GM18873 (cell line): Measurements from ENCODE around the gene DBR1.
"Not testable (repeated sequence)": the region's sequence is repeated elsewhere in the genome, so short reads cannot be mapped to it uniquely, and the experiment has no call there.

Experiments used
- ATAC-seq: cut with Tn5 transposase; IDR thresholded peaks from one replicate; pipeline ENCODE4 v1.9.1; 2021; ENCODE audit warnings: mild to moderate bottlenecking, moderate library complexity, moderate number of reproducible peaks; ENCODE audit not compliant: unreplicated experiment, low FRiP score

DBR1 gene

GRCh38 chr3:138187296-138188012 lies 12.7 kb upstream of the DBR1 start, which contains the start of gene ARMC8:
ARMC8 (plus strand) TSS chr3:138187301; CDS start chr3:138187555, 254 bp downstream.
- ATAC-seq: peak; percentile 52

- peak; percentile 81 for ATAC-seq
These were observed 12.1 kb upstream of the DBR1 start for GRCh38 chr3:138186803-138187295.

GRCh38 chr3:138186221-138186620 lies 11.5 kb upstream of the DBR1 start:
- no peak for ATAC-seq

- no peak for ATAC-seq
These were observed 10.3 kb upstream of the DBR1 start for GRCh38 chr3:138184994-138185393.

GRCh38 chr3:138180375-138181029 lies 5.8 kb upstream of the DBR1 start:
- no peak for ATAC-seq

- ATAC-seq: no peak
These were observed 826 bp downstream of the DBR1 start for GRCh38 chr3:138173769-138174420.

GRCh38 chr3:138172625-138173024 lies 2.1 kb downstream of the DBR1 start:
- ATAC-seq: no peak

GRCh38 chr3:138165061-138165460 lies 9.7 kb downstream of the DBR1 start:
- ATAC-seq: no peak

- ATAC-seq: no peak
These were observed 17.0 kb downstream of the DBR1 start for GRCh38 chr3:138157743-138158142.

GRCh38 chr3:138154534-138154933 lies 20.2 kb downstream of the DBR1 start:
- no peak for ATAC-seq

GRCh38 chr3:138148503-138148902 lies 26.2 kb downstream of the DBR1 start:
- ATAC-seq: no peak

GRCh38 chr3:138142181-138142580 lies 32.5 kb downstream of the DBR1 start:
- ATAC-seq: not testable (repeated sequence)

- no peak for ATAC-seq
These were observed 33.8 kb downstream of the DBR1 start for GRCh38 chr3:138140940-138141339.

- ATAC-seq: no peak
These were observed 35.0 kb downstream of the DBR1 start for GRCh38 chr3:138139691-138140090.

- no peak for ATAC-seq
These were observed 36.9 kb downstream of the DBR1 start for GRCh38 chr3:138137861-138138260.

GRCh38 chr3:138136201-138136600 lies 38.5 kb downstream of the DBR1 start:
- ATAC-seq: no peak

- no peak for ATAC-seq
These were observed 38.9 kb downstream of the DBR1 start for GRCh38 chr3:138135833-138136194.

GRCh38 chr3:138135146-138135832 lies 39.4 kb downstream of the DBR1 start:
- no peak for ATAC-seq

GRCh38 chr3:138132239-138132638 lies 42.5 kb downstream of the DBR1 start, which contains the start of gene A4GNT:
A4GNT (minus strand) TSS chr3:138132390; CDS start chr3:138131256, 1,134 bp downstream.
- no peak for ATAC-seq

- ATAC-seq: no peak
These were observed 46.9 kb downstream of the DBR1 start for GRCh38 chr3:138127636-138128365.
